ENCODE data around the gene MN1. TPM values are rescaled to one million over a fixed set of nuclear protein-coding genes. Genes with fewer than 3 reads are reported as not detected.

Gene MN1
- total RNA-seq, 1 donor from 2014 or later = 19.0 TPM

DNA sequence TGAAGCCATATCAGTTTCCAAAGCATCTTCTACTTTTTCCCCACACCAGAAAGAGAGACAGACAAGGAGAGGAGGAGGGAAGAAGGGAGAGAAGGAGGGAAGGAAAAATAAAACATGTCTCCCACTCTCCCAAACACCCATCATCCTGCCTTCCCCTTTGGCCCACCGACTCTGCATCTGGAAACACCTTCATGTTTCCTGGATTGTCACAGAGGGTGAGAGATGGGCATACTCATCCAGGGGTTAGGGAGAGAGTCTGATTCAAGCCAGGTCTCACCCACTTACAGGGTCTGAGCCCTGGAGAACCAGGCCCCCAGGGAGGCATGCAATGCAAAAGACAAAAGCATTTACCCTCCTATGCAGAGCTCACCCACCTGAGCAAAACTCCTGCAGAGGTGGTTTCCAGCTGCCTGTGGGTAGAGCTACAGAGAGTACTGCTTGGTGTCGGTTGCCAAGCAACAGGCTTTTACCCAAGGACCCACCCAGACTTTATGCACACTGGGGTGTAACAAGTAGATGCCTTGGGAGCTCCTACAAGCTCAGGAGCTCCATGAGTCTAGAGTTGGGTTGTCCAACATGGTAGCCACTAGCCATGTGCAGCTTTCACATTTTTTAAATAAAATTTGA, 33.4 kb downstream of the MN1 start:
- H3K36me3 Mint-ChIP-seq (ENCODE audit: low read depth) = no peaks in the 10 kb centered on the region
- peaks cover 20% of the 10 kb centered on the region for H3K4me1 Mint-ChIP-seq
- no peak overlapping the region for H3K4me3 Mint-ChIP-seq
- DNase-seq (ENCODE audit: low read depth, low spot score) = no peak
- no peak overlapping the region for H3K27ac Mint-ChIP-seq (ENCODE audit: unreplicated experiment)
- TF ChIP-seq, protein P1, sequence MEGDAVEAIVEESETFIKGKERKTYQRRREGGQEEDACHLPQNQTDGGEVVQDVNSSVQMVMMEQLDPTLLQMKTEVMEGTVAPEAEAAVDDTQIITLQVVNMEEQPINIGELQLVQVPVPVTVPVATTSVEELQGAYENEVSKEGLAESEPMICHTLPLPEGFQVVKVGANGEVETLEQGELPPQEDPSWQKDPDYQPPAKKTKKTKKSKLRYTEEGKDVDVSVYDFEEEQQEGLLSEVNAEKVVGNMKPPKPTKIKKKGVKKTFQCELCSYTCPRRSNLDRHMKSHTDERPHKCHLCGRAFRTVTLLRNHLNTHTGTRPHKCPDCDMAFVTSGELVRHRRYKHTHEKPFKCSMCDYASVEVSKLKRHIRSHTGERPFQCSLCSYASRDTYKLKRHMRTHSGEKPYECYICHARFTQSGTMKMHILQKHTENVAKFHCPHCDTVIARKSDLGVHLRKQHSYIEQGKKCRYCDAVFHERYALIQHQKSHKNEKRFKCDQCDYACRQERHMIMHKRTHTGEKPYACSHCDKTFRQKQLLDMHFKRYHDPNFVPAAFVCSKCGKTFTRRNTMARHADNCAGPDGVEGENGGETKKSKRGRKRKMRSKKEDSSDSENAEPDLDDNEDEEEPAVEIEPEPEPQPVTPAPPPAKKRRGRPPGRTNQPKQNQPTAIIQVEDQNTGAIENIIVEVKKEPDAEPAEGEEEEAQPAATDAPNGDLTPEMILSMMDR (conservative IDR thresholded peaks at IDR 0.05) = no peak
- no peaks in the 10 kb centered on the region for H3K27me3 Mint-ChIP-seq (ENCODE audit: low read depth)
- no peaks in the 10 kb centered on the region for H3K9me3 Mint-ChIP-seq

DNA sequence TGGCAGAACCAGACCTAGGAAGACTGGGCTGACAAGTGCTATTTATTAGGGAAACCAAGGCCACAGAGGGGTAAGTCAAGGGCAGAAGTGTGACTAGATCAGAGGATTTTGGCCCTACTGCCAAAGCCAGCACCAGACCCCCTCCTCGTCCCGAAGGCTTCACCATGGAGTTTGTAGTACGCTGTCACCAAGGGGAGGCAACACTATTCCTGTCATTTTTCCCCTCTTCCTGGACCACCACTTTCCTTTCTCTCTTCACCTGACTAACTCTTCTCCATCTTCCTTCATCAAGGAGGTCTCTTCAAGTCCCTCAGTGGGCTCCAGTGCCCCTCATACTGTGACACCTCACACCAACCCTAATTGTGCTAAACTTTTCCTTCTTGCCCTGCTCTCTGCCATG, 34.9 kb downstream of the MN1 start:
- H3K4me1 Mint-ChIP-seq = peaks cover 12% of the 10 kb centered on the region
- H3K9me3 Mint-ChIP-seq = no peaks in the 10 kb centered on the region
- no peak overlapping the region for H3K27ac Mint-ChIP-seq (ENCODE audit: unreplicated experiment)
- H3K4me3 Mint-ChIP-seq = no peak overlapping the region
- no peak for DNase-seq (ENCODE audit: low read depth, low spot score)
- TF ChIP-seq, protein P1 (conservative IDR thresholded peaks at IDR 0.05) = no peak
- H3K36me3 Mint-ChIP-seq (ENCODE audit: low read depth) = no peaks in the 10 kb centered on the region
- no peaks in the 10 kb centered on the region for H3K27me3 Mint-ChIP-seq (ENCODE audit: low read depth)

DNA sequence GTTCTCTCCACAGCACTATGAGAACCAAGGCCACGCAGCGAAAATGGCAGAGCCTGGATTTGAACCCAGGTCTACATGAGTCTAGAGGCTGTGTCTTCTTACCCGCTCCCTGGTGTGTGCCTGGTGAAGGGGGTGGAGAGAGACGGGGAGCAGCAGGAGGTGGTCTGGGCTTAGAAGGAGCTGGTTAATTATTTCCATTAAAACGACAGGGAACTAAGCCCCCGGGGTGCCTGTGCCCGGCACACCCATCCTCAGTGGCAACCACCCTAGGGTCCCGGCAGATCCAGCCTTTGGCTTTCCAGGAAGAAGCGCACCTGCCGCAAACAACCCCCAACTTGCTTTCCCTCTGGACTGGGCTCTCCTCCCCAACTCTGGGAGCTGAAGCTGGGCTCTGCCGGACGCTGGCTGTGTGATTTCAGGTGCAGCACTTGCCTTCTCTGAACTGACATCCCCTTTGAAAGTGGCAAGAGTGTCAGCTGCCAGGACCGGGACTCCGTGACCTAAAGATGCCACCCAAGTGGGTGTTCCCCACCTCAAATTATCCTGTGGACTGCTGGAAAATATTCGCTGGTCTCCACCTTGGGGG, 35.8 kb downstream of the MN1 start:
- no peak for DNase-seq (ENCODE audit: low read depth, low spot score)
- H3K9me3 Mint-ChIP-seq = no peaks in the 10 kb centered on the region
- H3K27me3 Mint-ChIP-seq (ENCODE audit: low read depth) = no peaks in the 10 kb centered on the region
- no peak overlapping the region for H3K4me3 Mint-ChIP-seq
- H3K36me3 Mint-ChIP-seq (ENCODE audit: low read depth) = no peaks in the 10 kb centered on the region
- TF ChIP-seq, protein P1 (conservative IDR thresholded peaks at IDR 0.05) = no peak
- H3K27ac Mint-ChIP-seq (ENCODE audit: unreplicated experiment) = no peak overlapping the region
- H3K4me1 Mint-ChIP-seq = peaks cover 18% of the 10 kb centered on the region

DNA sequence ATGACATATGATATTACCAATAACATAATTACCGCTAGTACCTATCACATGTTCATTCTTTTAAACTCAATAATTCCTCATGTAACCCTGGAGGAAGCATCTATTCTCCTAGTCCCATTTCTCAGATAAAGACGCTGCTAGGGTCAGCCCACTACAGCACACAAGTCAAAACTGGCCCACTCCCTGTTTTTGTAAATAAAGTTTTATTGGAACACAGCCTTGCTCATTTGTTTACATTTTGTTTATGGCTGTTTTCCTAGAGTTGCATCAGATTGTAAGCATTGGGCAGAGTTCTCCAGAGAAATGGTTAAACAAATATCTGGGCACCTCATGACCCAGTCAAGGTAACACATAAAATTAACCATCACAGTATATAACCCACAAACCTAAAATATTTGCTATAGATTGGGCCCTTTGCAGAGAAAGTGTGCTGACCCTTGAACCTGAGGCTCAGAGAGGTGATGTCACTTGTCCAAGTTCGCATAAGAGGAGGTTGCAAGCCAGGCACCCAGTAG, 36.8 kb downstream of the MN1 start:
- H3K4me3 Mint-ChIP-seq = peak overlapping the region; percentile 12
- peaks cover 21% of the 10 kb centered on the region for H3K4me1 Mint-ChIP-seq
- no peaks in the 10 kb centered on the region for H3K27me3 Mint-ChIP-seq (ENCODE audit: low read depth)
- H3K36me3 Mint-ChIP-seq (ENCODE audit: low read depth) = no peaks in the 10 kb centered on the region
- no peak overlapping the region for H3K27ac Mint-ChIP-seq (ENCODE audit: unreplicated experiment)
- H3K9me3 Mint-ChIP-seq = no peaks in the 10 kb centered on the region
- TF ChIP-seq, protein P1 (conservative IDR thresholded peaks at IDR 0.05) = no peak
- no peak for DNase-seq (ENCODE audit: low read depth, low spot score)

DNA sequence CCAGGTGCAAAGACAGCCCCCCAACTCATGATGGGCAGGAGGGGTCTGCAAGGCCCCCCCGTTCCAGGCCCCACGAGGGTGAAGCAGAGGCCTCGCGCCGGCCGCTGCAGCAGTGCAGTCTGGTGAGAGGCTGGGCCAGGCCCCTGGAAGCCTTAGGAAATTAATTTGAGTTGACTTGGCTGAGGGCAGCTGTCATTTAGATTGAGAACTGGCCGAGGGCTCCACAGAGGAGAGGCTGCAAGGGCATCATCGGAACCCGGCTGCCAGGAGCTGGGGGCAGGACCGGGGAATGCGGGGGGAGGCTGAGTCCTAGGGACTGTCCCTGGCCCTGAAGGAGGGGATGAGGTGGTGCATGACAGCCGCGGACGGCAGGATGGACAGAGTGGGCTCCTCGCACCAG, 39.9 kb downstream of the MN1 start:
- H3K27me3 Mint-ChIP-seq (ENCODE audit: low read depth) = no peaks in the 10 kb centered on the region
- H3K27ac Mint-ChIP-seq (ENCODE audit: unreplicated experiment) = peak overlapping the region; percentile 27
- no peaks in the 10 kb centered on the region for H3K9me3 Mint-ChIP-seq
- H3K36me3 Mint-ChIP-seq (ENCODE audit: low read depth) = no peaks in the 10 kb centered on the region
- H3K4me3 Mint-ChIP-seq = no peak overlapping the region
- TF ChIP-seq, protein P1 (conservative IDR thresholded peaks at IDR 0.05) = no peak
- no peak for DNase-seq (ENCODE audit: low read depth, low spot score)
- peaks cover 21% of the 10 kb centered on the region for H3K4me1 Mint-ChIP-seq
